Immature natural killer cell (primary cell): Measurements from ENCODE around the gene MAP7. TPM values are rescaled to one million over a fixed set of nuclear protein-coding genes. Genes with fewer than 3 reads are reported as not detected.

Experiments used
- polyA plus RNA-seq, 3 donors: library from polyadenylated mRNA; unstranded; fragments of 300-500 nt; fragmentation: Illumina TruSeq; gene quantifications; one replicate each; pipeline ENCODE4 v1.2.3, GENCODE V29; 2021

The MAP7 gene
- polyA plus RNA-seq, 3 donors from 2014 or later, result 0.07 to 0.41 TPM; not detected in 1

Other genes with a start within 250 kb of the MAP7 start
- 10 to 100 TPM in 1 of 3 donors, 1 to 10 TPM in 2; 5.5 to 13.8 (median 6.2) TPM for gene MAP3K5, start 242.1 kb upstream of the MAP7 start, polyA plus RNA-seq